Measurements from ENCODE around the gene IMPDH1. TPM values are rescaled to one million over a fixed set of nuclear protein-coding genes. Genes with fewer than 3 reads are reported as not detected.
A peak's percentile ranks its signal among the peaks of the same experiment; 100 is the strongest.

The IMPDH1 gene
- total RNA-seq, 1 donor from 2014 or later = 148 TPM

DNA sequence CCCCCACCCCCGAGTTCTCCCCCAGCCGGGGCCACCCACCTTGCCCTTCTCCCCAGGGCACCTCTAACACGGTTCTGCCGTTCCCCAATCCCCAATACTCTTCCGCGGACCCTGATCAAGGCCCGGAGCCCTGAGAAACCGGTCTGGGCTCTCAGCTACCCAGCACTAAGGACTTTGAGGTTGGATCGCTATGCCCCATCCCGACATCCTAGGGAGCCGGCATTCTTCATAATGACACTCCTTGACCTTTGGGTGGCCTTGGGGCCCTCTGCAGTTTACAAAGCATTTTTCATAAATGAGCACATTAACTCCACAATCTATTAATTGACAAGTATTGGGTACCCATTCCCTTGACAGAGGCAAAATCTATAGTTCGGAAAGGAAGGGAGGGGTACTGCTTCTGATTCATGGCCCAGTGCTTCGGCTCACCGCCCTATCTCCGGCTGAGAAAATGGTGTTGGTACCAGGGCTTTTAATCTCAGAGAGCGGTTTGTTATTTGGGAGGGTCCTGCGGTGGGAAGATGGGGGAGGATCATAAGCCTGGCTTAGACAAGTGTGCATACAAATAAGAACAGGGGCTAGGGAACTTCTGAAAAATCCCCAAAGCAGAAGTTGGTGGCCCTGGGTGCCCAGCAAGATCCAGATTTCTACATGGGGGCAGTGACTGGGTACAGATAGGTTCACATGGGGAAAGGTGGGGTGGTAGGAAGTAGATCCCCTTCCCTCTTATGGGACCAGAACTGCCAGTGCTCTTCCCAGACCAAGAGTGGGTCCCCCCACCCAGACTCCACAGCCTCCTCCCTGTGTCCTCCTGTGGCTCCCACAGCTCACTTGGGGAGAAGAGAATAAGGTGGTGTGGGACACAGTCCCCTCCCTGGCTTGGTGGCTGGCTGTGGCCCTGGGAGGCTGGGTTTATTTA, 3.2 kb downstream of the IMPDH1 start:
- TF ChIP-seq, protein P1, sequence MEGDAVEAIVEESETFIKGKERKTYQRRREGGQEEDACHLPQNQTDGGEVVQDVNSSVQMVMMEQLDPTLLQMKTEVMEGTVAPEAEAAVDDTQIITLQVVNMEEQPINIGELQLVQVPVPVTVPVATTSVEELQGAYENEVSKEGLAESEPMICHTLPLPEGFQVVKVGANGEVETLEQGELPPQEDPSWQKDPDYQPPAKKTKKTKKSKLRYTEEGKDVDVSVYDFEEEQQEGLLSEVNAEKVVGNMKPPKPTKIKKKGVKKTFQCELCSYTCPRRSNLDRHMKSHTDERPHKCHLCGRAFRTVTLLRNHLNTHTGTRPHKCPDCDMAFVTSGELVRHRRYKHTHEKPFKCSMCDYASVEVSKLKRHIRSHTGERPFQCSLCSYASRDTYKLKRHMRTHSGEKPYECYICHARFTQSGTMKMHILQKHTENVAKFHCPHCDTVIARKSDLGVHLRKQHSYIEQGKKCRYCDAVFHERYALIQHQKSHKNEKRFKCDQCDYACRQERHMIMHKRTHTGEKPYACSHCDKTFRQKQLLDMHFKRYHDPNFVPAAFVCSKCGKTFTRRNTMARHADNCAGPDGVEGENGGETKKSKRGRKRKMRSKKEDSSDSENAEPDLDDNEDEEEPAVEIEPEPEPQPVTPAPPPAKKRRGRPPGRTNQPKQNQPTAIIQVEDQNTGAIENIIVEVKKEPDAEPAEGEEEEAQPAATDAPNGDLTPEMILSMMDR (IDR thresholded peaks at IDR 0.05) = no peak
- H3K36me3 ChIP-seq = no peaks in the 10 kb centered on the region
- DNase-seq (ENCODE audit: low spot score in 2 of 2) = no peak
- H3K4me3 ChIP-seq = peak overlapping the region; percentile 65 to 77
- H3K27me3 ChIP-seq = no peaks in the 10 kb centered on the region
- intact Hi-C loops (cut with DNase I) = no loop called here
- no peaks in the 10 kb centered on the region for H3K9me3 ChIP-seq
- H3K27ac ChIP-seq = peak overlapping the region; percentile 26 to 92
- peaks cover 9 to 24% of the 10 kb centered on the region in 2 donors for H3K4me1 ChIP-seq

DNA sequence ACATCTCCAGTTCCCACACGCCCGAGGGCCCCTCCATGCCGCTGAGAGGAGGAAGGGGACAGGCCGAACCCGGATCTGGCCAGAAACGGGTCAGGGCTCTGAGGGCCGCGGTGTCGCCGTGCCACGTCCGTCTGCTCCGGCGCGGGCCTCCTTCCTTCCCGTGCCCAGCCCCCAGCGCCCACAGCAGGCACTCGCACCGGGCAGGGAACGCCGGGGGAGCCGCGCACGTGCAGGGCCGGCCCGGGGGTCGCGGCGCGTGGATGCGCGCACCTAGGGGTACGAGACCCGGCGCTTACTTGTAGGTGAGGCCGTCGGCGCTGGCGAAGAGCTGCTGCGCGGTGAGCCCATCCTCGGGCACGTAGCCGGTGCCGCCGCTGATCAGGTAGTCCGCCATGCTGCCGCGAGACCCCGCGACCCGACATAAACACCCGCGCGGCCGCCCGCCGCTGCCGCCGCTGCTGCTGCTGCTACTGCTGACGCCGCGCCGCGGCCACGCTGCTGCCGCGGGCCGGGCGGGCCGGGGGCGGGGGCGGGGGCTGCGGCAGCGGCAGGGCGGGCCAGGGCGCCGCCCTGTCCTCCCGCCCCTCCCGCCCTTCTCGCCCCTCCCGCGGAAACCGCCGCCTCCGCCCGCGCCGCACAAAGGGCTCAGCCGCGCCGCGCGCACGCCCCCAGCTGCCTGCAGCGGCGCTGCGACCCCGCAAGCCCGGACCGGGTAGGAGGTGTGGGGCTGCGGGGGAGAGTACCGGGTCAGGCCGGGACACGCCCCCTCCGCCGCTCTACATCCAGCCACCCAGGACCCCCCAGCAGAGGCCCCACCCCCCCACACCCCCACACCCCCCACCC, 4.1 kb downstream of the IMPDH1 start:
- intact Hi-C loops (cut with DNase I) = no loop called here
- H3K9me3 ChIP-seq = no peaks in the 10 kb centered on the region
- H3K4me1 ChIP-seq = peaks cover 9 to 24% of the 10 kb centered on the region in 2 donors
- H3K36me3 ChIP-seq = peaks cover 3 to 8% of the 10 kb centered on the region in 2 donors
- H3K27ac ChIP-seq = peak overlapping the region; percentile 55 to 66
- H3K27me3 ChIP-seq = no peaks in the 10 kb centered on the region
- H3K4me3 ChIP-seq = peak overlapping the region; percentile 65 to 77
- no peak for DNase-seq (ENCODE audit: low spot score in 2 of 2)
- TF ChIP-seq, protein P1 (IDR thresholded peaks at IDR 0.05) = no peak

DNA sequence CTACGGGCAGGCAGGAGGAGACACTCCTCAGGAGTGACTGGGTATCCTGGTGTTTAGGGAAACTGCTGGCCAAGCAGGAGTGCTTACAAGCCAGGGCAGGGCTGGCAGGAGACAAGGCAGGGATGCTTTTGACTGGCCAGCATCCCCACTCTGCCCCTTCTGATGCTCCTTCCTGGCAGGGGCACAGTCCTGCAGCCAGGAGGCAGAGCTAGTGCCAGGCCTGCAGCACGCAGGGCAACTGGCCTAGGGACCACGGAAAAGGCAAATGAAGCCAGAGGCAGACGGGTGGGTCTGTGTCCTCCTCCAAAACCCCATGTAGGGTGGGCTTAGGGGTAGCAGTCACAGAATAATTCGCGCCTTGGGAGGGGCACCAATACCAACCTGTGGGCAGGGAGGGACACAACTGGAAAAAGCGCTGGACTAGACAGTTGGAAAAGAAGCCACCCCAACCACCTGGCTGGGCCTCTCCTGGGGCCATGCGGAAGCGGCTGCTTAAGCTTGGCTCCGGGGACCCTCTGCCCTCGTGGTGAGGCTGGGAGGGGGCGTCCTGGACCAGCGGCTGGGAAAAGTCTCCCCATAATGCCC, 4.8 kb downstream of the IMPDH1 start:
- H3K4me1 ChIP-seq = peaks cover 9 to 24% of the 10 kb centered on the region in 2 donors
- TF ChIP-seq, protein P1 (IDR thresholded peaks at IDR 0.05) = no peak
- H3K27ac ChIP-seq = peak overlapping the region; percentile 55 to 66

DNA sequence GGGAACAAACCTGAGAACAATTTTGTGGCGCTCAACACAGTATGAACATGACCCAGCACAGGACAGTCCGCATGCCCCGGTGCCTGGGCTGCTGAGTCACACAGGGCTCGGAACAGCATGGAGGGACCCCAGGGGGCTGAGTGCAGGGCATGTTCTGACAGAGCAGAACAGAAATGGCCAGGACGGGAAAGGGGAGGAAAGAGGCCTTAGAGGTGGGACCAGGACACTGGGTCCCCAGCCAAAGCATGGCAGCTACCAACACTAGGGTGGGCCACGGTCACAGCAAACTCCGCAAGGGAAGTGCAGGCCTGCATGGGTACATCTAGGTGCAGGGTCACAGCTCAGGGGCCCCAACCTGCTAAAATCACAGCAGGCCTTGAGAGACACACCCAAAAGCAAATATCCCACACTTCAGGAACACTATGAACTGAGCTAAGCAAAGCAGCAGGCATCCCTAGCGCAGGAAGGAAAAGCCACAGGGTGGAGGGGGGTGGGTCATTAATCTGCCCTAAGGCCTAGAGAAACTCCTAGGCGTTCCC, 5.6 kb downstream of the IMPDH1 start:
- TF ChIP-seq, protein P1 (IDR thresholded peaks at IDR 0.05) = no peak
- intact Hi-C loops (cut with DNase I) = no loop called here
- Histone ChIP-seq H3K9me3 (no peaks in the 10 kb centered on the region), H3K36me3 (peaks cover 15 to 22% of the 10 kb centered on the region in 2 donors), H3K4me3 (peak overlapping the region in 1 of 2 donors; percentile 77), H3K27ac (no peak overlapping the region), H3K4me1 (peaks cover 9 to 23% of the 10 kb centered on the region in 2 donors), H3K27me3 (no peaks in the 10 kb centered on the region)
- DNase-seq (ENCODE audit: low spot score in 2 of 2) = no peak

More for the DNA sequence above, 4.8 kb downstream of the IMPDH1 start:
- H3K36me3 ChIP-seq = peaks cover 10 to 15% of the 10 kb centered on the region in 2 donors
- intact Hi-C loops (cut with DNase I) = no loop called here
- no peaks in the 10 kb centered on the region for H3K9me3 ChIP-seq
- DNase-seq (ENCODE audit: low spot score in 2 of 2) = no peak
- peak overlapping the region; percentile 65 to 77 for H3K4me3 ChIP-seq
- no peaks in the 10 kb centered on the region for H3K27me3 ChIP-seq

DNA sequence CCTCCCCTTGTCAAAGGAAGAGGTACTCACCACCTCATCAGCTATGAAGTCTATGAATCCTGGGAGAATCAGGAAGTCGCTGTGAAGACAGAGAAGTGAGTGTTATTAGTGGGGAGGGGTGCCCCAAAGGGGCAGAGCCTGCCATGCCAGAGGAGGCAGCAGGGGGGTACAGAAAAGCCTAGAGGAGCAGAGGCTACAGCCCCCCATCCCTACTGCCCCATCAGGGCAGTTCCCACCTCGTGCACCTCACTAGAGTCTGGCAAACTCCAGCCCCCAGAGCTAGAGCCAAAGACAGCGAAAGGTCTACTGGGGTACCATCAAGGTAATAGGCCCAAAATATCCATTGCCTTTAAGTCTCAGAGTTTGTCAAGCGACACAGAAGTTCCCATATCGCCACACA, 6.1 kb downstream of the IMPDH1 start:
- TF ChIP-seq, protein P1 (IDR thresholded peaks at IDR 0.05) = no peak
- Histone ChIP-seq H3K27me3 (no peaks in the 10 kb centered on the region), H3K9me3 (no peaks in the 10 kb centered on the region), H3K4me3 (no peak overlapping the region), H3K36me3 (peaks cover 15 to 26% of the 10 kb centered on the region in 2 donors), H3K27ac (no peak overlapping the region), H3K4me1 (peaks cover 9 to 18% of the 10 kb centered on the region in 2 donors)
- no peak for DNase-seq (ENCODE audit: low spot score in 2 of 2)
- intact Hi-C loops (cut with DNase I) = no loop called here
